ENCODE data around the gene TOMM7. TPM values are rescaled to one million over a fixed set of nuclear protein-coding genes. Genes with fewer than 3 reads are reported as not detected.

TOMM7 gene
- total RNA-seq, 1 donor from 2014 or later, result 222 TPM

DNA sequence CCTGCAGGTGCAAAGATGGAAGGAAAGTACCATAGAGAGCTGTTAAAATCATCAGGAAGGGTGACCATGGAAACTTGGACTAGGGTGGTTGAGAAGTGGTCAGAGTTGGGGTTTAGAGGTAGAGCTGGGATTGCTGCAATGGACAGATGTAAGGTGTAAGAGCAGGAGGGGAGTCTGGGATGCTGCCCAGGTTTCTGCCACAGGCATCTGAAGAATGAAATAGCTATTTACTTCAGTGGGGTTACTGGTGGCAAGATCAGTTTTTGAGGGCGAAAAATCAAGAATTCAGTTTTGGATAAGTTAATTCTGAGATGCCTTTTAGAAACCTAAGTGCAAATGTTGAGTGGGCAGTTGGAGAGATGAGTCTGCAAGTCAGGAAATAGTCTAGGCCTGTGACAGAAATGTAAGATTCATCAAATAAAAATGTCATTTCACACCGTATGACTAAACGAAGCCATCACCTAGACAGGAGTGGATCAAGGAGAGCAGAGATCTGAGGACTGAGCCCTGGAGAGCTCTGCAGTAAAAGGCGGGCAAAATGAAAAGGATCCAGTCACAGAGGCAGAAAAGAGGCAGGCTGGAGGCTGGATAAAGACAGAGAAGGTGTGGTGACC lies 22.7 kb upstream of the TOMM7 start:
- Mint-ChIP-seq H3K4me3 (no peak overlapping the region), H3K36me3 (no peaks in the 10 kb centered on the region)

GRCh38 chr7:22843681-22844309 lies 21.1 kb upstream of the TOMM7 start:
- Mint-ChIP-seq H3K9me3 (no peaks in the 10 kb centered on the region), H3K27ac (no peak overlapping the region), H3K36me3 (no peaks in the 10 kb centered on the region), H3K27me3 (no peaks in the 10 kb centered on the region), H3K4me1 (ENCODE audit: unreplicated experiment) (peaks cover 7% of the 10 kb centered on the region), H3K4me3 (no peak overlapping the region)
- TF ChIP-seq, protein P1, sequence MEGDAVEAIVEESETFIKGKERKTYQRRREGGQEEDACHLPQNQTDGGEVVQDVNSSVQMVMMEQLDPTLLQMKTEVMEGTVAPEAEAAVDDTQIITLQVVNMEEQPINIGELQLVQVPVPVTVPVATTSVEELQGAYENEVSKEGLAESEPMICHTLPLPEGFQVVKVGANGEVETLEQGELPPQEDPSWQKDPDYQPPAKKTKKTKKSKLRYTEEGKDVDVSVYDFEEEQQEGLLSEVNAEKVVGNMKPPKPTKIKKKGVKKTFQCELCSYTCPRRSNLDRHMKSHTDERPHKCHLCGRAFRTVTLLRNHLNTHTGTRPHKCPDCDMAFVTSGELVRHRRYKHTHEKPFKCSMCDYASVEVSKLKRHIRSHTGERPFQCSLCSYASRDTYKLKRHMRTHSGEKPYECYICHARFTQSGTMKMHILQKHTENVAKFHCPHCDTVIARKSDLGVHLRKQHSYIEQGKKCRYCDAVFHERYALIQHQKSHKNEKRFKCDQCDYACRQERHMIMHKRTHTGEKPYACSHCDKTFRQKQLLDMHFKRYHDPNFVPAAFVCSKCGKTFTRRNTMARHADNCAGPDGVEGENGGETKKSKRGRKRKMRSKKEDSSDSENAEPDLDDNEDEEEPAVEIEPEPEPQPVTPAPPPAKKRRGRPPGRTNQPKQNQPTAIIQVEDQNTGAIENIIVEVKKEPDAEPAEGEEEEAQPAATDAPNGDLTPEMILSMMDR (conservative IDR thresholded peaks at IDR 0.05), result no peak
- DNase-seq (ENCODE audit: extremely low spot score, unreplicated experiment), result no peak

More for the DNA sequence above, 22.7 kb upstream of the TOMM7 start:
- TF ChIP-seq, protein P1 (conservative IDR thresholded peaks at IDR 0.05), result no peak
- no peaks in the 10 kb centered on the region for H3K9me3 Mint-ChIP-seq
- no peaks in the 10 kb centered on the region for H3K27me3 Mint-ChIP-seq
- DNase-seq (ENCODE audit: extremely low spot score, unreplicated experiment), result no peak
- peaks cover 7% of the 10 kb centered on the region for H3K4me1 Mint-ChIP-seq (ENCODE audit: unreplicated experiment)
- H3K27ac Mint-ChIP-seq, result no peak overlapping the region

- peaks cover 7% of the 10 kb centered on the region for H3K4me1 Mint-ChIP-seq (ENCODE audit: unreplicated experiment)
Measured at GRCh38 chr7:22842973-22843372, 20.3 kb upstream of the TOMM7 start.

GRCh38 chr7:22842383-22842941 lies 19.8 kb upstream of the TOMM7 start:
- H3K4me1 Mint-ChIP-seq (ENCODE audit: unreplicated experiment), result peaks cover 7% of the 10 kb centered on the region
- H3K36me3 Mint-ChIP-seq, result no peaks in the 10 kb centered on the region
- no peak overlapping the region for H3K27ac Mint-ChIP-seq
- DNase-seq (ENCODE audit: extremely low spot score, unreplicated experiment), result no peak
- TF ChIP-seq, protein P1 (conservative IDR thresholded peaks at IDR 0.05), result no peak
- H3K27me3 Mint-ChIP-seq, result no peaks in the 10 kb centered on the region
- no peaks in the 10 kb centered on the region for H3K9me3 Mint-ChIP-seq
- peak overlapping the region; percentile 35 for H3K4me3 Mint-ChIP-seq

More at GRCh38 chr7:22842973-22843372, 20.3 kb upstream of the TOMM7 start:
- no peaks in the 10 kb centered on the region for H3K36me3 Mint-ChIP-seq
- no peak overlapping the region for H3K27ac Mint-ChIP-seq
- no peaks in the 10 kb centered on the region for H3K27me3 Mint-ChIP-seq
- H3K9me3 Mint-ChIP-seq, result no peaks in the 10 kb centered on the region
- H3K4me3 Mint-ChIP-seq, result no peak overlapping the region
- DNase-seq (ENCODE audit: extremely low spot score, unreplicated experiment), result no peak
- TF ChIP-seq, protein P1 (conservative IDR thresholded peaks at IDR 0.05), result no peak

GRCh38 chr7:22841954-22842353 lies 19.3 kb upstream of the TOMM7 start:
- no peak for DNase-seq (ENCODE audit: extremely low spot score, unreplicated experiment)
- no peaks in the 10 kb centered on the region for H3K36me3 Mint-ChIP-seq
- peaks cover 10% of the 10 kb centered on the region for H3K4me1 Mint-ChIP-seq (ENCODE audit: unreplicated experiment)
- no peak overlapping the region for H3K27ac Mint-ChIP-seq
- no peaks in the 10 kb centered on the region for H3K9me3 Mint-ChIP-seq
- peak overlapping the region; percentile 35 for H3K4me3 Mint-ChIP-seq
- H3K27me3 Mint-ChIP-seq, result no peaks in the 10 kb centered on the region
- TF ChIP-seq, protein P1 (conservative IDR thresholded peaks at IDR 0.05), result no peak
